Measurements from ENCODE around the gene PSMB7. TPM values are rescaled to one million over a fixed set of nuclear protein-coding genes. Genes with fewer than 3 reads are reported as not detected.

Gene PSMB7
- total and polyA plus RNA-seq, 4 donors = 86.1 to 194 (median 149) TPM

DNA sequence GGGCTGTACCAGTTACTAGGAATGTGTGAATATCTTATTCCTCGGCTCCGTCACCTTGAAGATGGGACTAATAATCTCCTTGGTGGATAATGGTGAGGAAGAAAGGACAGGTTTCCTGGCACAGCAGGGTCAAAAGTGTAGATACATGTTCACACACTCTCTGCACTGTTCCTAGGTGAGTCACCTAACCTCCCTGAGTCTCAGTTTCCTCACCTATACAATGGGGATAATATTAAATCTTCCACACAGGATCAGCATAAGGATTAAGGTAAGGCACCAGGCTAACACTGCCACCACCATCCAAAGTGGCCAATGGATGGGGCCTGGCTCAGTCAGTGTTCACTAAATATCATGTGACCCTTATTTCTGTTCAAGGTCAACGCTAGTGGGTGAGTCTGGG lies 66.9 kb downstream of the PSMB7 start:
- TF ChIP-seq, protein P1, sequence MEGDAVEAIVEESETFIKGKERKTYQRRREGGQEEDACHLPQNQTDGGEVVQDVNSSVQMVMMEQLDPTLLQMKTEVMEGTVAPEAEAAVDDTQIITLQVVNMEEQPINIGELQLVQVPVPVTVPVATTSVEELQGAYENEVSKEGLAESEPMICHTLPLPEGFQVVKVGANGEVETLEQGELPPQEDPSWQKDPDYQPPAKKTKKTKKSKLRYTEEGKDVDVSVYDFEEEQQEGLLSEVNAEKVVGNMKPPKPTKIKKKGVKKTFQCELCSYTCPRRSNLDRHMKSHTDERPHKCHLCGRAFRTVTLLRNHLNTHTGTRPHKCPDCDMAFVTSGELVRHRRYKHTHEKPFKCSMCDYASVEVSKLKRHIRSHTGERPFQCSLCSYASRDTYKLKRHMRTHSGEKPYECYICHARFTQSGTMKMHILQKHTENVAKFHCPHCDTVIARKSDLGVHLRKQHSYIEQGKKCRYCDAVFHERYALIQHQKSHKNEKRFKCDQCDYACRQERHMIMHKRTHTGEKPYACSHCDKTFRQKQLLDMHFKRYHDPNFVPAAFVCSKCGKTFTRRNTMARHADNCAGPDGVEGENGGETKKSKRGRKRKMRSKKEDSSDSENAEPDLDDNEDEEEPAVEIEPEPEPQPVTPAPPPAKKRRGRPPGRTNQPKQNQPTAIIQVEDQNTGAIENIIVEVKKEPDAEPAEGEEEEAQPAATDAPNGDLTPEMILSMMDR (IDR thresholded peaks at IDR 0.05; ENCODE audit: control extremely low read depth, extremely low read depth) = no peak
- H3K9me3 ChIP-seq (ENCODE audit: control insufficient read depth in 4 of 4, insufficient read depth in 3 of 4, low read length in 3 of 4) = peaks cover 0 to 2% (median 0%) of the 10 kb centered on the region in 4 donors
- H3K36me3 ChIP-seq (ENCODE audit: control insufficient read depth in 4 of 4, insufficient read depth in 4 of 4, low read length in 4 of 4) = peaks cover 9 to 88% (median 41%) of the 10 kb centered on the region in 4 donors
- no peak overlapping the region for H3K27ac ChIP-seq (ENCODE audit: low read depth in 1 of 2, low read length in 1 of 2)
- H3K27me3 ChIP-seq (ENCODE audit: control insufficient read depth in 3 of 3, insufficient read depth in 3 of 3, low read length in 2 of 3) = no peaks in the 10 kb centered on the region
- H3K9ac ChIP-seq (ENCODE audit: insufficient read depth in 1 of 2, low read length in 2 of 2) = no peak overlapping the region
- no peak overlapping the region for H3K4me3 ChIP-seq
- H3K4me1 ChIP-seq (ENCODE audit: control insufficient read depth in 5 of 5, insufficient read depth in 5 of 5, low read length in 5 of 5) = peaks cover 0 to 8% (median 0%) of the 10 kb centered on the region in 5 donors
- no peak for DNase-seq
- 95 to 96% methylated on average over 3 of the region's 3 CpGs for WGBS, 2 donors
- no peak for ATAC-seq (ENCODE audit: insufficient read depth, low FRiP score)

DNA sequence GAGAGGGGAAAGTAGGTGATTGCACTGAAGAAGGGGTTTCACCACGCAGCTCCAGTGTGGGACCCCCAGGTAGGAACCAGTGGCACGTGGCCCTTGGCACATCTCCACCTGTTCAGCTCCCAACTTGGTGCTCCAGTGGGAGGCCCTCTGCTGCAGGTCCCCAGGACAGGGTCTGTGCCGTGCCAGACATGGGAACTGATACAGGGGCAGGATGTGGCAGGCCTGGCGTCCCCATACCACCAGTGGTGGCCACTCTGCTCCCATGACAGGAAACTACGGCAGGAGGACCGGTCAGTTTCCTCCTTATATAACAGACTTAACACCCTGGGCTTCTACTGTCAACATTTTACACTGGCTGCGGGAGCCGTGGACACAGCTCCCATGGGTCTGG lies 67.3 kb downstream of the PSMB7 start:
- ATAC-seq (ENCODE audit: insufficient read depth, low FRiP score) = no peak
- 91 to 92% methylated on average over 8 of the region's 8 CpGs for WGBS, 2 donors

DNA sequence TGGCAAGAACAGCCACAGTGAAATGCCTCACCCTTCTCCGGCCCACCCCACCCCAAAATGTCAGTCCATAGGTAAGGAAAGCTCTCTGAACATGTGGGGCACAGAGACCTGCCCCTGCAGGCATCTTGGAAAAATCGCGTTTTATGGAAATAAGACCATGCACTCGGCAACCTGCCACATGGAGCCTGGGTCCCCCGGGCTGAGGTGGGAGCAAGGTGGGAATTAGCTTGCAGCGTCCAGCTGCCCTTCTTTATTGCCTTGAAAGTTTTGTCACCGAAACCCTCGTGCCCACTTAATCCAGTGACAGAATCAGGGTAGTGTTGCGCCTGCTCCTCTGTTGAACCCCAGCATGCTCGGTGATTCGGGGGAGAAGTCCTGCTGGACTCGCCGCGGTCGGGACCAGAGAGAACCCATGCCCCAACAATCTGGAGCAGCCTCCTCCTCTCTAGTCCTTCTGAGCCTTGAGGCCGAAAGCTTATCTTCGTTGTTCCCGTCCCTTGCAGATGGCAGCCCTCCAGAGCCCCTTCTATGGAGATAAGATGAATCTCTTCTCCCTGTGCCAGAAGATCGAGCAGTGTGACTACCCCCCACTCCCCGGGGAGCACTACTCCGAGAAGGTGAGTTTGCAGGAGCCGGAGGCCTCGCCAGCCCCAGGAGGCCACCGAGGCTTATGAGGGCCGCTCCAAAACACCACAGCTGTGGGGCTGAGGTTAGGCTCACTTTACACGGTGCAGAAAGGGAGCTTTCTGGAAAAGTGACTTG lies 67.9 kb downstream of the PSMB7 start:
- DNase-seq = no peak
- peaks cover 0 to 2% (median 0%) of the 10 kb centered on the region in 4 donors for H3K9me3 ChIP-seq (ENCODE audit: control insufficient read depth in 4 of 4, insufficient read depth in 3 of 4, low read length in 3 of 4)
- H3K4me3 ChIP-seq = no peak overlapping the region
- 91% methylated on average over 26 of the region's 26 CpGs for WGBS, 2 donors
- H3K4me1 ChIP-seq (ENCODE audit: control insufficient read depth in 5 of 5, insufficient read depth in 5 of 5, low read length in 5 of 5) = peaks cover 0 to 16% (median 6%) of the 10 kb centered on the region in 5 donors
- H3K9ac ChIP-seq (ENCODE audit: insufficient read depth in 1 of 2, low read length in 2 of 2) = no peak overlapping the region
- no peak overlapping the region for H3K27ac ChIP-seq (ENCODE audit: low read depth in 1 of 2, low read length in 1 of 2)
- H3K27me3 ChIP-seq (ENCODE audit: control insufficient read depth in 3 of 3, insufficient read depth in 3 of 3, low read length in 2 of 3) = no peaks in the 10 kb centered on the region
- no peak for ATAC-seq (ENCODE audit: insufficient read depth, low FRiP score)
- TF ChIP-seq, protein P1 (IDR thresholded peaks at IDR 0.05; ENCODE audit: control extremely low read depth, extremely low read depth) = no peak
- peaks cover 9 to 81% (median 31%) of the 10 kb centered on the region in 4 donors for H3K36me3 ChIP-seq (ENCODE audit: control insufficient read depth in 4 of 4, insufficient read depth in 4 of 4, low read length in 4 of 4)

More for the DNA sequence above, 67.3 kb downstream of the PSMB7 start:
- no peaks in the 10 kb centered on the region for H3K27me3 ChIP-seq (ENCODE audit: control insufficient read depth in 3 of 3, insufficient read depth in 3 of 3, low read length in 2 of 3)
- no peak overlapping the region for H3K9ac ChIP-seq (ENCODE audit: insufficient read depth in 1 of 2, low read length in 2 of 2)
- no peak overlapping the region for H3K27ac ChIP-seq (ENCODE audit: low read depth in 1 of 2, low read length in 1 of 2)
- H3K4me1 ChIP-seq (ENCODE audit: control insufficient read depth in 5 of 5, insufficient read depth in 5 of 5, low read length in 5 of 5) = peaks cover 0 to 10% (median 0%) of the 10 kb centered on the region in 5 donors
- H3K36me3 ChIP-seq (ENCODE audit: control insufficient read depth in 4 of 4, insufficient read depth in 4 of 4, low read length in 4 of 4) = peaks cover 9 to 85% (median 37%) of the 10 kb centered on the region in 4 donors
- DNase-seq = no peak
- TF ChIP-seq, protein P1 (IDR thresholded peaks at IDR 0.05; ENCODE audit: control extremely low read depth, extremely low read depth) = no peak
- H3K4me3 ChIP-seq = no peak overlapping the region
- H3K9me3 ChIP-seq (ENCODE audit: control insufficient read depth in 4 of 4, insufficient read depth in 3 of 4, low read length in 3 of 4) = peaks cover 0 to 2% (median 0%) of the 10 kb centered on the region in 4 donors

All from lung (tissue), 12 donors.